HG03521 (cell line): Measurements from ENCODE around the gene SEC61A1.

Source experiments
- ATAC-seq: cut with Tn5 transposase; IDR thresholded peaks from one replicate; pipeline ENCODE4 v1.9.1; 2021; ENCODE audit warnings: mild to moderate bottlenecking, moderate library complexity; ENCODE audit not compliant: unreplicated experiment

Gene SEC61A1

DNA sequence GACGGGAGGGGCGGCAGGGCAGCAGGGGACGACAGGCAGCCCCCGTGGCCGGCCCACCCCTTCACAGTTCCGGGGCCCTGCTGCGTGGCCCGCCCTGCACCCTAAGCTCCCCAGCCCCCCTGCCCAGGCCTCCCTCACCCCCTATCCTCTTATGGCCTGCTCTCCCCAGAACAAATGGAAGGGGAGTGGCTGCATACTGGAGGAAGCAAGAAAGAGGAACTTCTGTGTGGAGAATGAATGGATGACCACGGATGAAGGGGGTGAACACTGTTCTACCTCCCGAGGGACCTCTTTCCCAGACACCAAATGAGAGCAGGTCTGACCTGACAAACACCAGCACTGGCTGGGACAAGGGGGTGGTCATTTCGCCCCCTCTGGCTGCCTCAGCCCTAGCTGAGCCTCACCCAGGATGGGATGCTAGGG lies 25.0 kb downstream of the SEC61A1 start:
- no peak for ATAC-seq

DNA sequence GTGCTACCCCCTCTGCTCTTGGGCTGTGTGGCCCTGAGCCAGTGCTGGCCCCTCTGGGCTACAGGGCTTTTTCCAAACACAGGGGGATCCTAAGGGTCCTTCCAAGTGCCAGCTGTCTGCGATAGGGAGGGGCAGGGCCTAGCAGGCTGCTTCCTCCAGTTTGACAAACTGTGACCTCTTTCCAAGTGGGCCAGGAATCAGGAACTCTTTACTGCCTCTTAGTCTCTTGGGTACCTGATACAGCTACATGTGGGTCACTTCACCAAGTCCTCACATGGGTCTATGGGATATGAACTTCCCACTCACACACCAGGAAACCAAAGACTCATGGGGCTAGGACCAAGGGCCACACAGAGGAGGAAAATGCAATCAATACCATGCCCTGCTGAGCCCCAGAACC lies 25.4 kb downstream of the SEC61A1 start:
- no peak for ATAC-seq

DNA sequence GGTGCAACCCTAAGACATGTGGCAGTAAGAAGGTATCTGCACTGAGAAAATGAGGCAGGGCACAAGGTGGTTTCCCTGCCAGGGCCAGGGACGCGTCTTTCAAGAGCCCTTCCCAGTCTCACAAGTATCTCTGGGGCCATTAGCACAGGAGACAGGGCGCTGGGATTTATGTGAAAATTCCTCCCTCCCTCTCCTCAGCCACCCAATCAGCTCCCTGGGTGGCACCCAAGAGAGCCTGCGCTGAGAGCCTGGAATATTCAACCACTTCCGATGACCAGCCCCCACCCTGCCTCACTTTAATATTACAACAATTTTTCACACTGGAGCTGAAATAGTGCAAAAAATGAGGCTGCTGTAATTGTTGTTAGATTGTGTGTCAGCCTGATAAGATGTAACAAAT lies 26.1 kb downstream of the SEC61A1 start:
- no peak for ATAC-seq

DNA sequence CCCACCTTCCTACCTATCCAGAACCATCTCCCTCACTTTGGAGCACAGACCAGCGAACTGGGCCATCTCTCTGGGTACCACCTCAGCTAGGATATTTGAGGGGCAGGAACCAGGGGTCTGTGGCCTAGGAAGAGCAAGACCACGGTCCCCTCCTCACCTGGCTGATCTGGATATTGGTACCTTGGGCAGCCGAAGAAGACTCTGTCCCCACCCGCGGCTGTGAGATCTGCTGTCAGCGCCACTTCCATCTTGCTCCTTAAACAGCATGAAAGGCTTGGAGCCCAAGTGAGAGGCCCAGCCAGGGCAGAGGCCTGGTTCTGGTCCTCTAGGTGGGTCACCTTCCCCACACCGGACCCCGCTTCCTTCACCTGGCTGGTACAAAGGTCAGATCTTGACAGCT lies 26.6 kb downstream of the SEC61A1 start:
- ATAC-seq = no peak

DNA sequence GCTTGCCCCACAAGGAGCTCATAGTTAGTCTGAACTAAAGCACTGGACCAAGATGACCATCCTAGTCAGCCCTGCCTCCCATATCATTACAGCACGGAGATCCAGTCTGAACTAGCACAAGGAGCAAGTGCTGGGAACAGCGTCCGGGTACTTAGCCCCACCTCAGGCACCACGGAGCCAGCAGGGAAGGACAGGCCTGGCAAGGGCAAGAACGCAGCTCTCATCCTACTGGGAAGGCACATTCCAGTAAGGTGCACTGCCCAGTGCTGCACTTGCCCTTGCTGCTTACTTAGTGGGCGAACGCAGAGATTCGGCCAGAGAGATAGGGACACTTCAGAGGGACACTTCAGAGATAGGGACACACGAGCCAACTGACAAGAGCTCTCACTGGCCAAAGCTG lies 27.6 kb downstream of the SEC61A1 start:
- no peak for ATAC-seq

DNA sequence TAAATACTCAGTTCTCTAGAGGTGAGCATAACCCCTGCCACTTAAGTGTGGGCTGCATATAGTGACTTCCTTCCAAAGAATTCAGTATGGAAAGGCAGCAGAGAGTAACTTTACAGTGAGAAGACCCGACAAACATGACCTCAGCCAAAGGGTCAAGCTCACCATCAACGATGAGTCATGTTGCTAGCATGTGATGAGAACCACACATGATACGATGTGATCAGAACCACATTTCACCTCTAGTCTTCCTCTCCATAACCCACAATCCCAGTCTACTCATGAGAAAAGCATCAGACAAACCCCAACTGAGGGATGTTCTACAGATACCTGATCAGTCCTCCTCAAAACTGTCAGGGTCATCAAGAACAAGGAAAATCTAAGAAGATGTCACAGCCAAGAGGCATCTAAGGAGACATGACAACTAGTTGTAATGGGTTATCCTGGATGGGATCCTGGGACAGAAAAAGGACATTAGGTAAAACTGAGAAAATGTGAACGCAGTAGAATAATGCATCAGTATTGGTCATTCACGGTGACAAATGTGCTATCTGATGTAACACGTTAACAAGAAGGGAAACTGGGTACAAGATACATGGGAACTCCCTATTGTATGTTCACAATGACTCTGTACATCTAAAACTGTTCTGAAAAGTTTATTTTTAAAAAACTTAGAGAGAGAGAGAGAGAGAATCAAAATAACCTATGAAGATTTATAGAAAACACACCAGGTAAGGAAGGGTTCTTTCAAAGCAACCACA lies 28.3 kb downstream of the SEC61A1 start:
- no peak for ATAC-seq

DNA sequence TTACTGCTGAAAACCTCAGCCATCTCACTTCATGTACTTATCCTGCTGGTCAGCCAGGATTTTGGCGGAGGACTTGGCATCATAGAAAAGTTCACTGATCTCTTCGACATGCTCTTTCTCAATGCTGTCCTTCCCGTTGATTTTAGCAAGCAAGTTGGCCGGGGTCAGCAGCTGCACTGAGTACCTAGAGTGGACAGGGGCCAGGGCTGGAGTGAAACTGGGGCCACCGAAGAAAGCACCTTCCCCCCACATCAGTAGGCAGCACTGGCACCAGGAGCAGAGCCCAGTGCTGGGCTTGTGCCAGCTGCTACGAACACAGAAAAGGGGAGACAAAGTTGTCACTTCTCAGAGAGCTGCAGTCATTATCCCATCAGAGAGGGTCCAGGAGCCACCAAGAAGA lies 29.0 kb downstream of the SEC61A1 start:
- no peak for ATAC-seq

DNA sequence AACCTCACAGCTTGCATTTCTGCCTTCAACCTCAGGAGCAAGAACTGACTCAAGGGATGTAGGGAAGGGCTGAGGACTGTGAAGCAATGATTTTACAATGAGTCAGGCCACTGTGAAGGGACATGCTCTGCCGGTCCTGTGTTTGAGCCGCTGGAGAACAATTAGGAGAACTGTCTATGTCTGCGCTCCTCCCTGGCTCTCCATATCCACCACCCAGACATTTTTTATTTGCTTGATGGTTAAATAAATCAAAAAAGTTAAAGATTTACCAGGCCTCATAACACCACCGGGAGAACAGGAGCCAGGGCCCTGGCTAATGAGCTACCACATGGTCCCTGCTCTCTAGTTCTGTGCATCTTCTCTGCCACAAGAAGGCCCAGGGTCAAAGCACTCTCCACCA lies 29.6 kb downstream of the SEC61A1 start:
- ATAC-seq = no peak

DNA sequence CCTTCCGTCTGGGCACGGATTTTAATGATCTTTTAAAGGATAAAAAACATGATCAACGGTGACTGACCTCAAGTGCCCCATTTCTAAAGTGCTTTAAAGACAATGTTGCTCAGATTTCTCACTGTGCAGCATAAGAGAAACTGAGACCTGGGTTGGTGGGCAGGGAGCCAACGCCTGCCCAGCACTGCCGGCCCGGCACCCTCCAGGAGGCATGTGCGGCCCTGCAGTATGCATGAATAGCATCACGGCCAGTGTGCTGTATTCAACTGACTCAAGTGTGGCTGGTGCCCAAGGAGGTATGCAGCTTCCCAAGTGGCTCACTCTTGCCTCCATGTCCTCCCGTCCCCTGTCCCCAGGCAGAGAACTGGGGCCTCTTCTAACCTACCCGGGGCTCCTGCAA lies 30.3 kb downstream of the SEC61A1 start:
- no peak for ATAC-seq

DNA sequence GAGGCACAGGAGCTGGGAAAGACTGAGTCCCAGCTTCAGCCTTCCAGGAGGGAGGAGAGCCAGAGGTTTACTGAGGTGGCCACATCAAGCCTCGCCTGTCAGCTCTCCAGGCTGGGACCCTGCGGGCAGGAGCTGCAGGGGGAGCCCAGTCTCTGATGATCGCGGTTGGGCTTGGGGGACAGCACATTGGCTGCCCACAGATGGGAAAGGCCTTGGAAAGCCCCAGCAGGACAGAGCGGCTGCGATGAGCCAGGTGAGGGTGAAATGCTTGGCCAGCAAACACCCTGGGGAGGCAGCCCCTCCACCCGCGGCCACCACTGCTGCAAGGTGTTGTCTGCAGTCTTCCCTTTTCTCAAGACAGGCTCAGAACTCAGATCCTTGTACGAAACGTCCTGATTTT lies 31.2 kb downstream of the SEC61A1 start:
- no peak for ATAC-seq

DNA sequence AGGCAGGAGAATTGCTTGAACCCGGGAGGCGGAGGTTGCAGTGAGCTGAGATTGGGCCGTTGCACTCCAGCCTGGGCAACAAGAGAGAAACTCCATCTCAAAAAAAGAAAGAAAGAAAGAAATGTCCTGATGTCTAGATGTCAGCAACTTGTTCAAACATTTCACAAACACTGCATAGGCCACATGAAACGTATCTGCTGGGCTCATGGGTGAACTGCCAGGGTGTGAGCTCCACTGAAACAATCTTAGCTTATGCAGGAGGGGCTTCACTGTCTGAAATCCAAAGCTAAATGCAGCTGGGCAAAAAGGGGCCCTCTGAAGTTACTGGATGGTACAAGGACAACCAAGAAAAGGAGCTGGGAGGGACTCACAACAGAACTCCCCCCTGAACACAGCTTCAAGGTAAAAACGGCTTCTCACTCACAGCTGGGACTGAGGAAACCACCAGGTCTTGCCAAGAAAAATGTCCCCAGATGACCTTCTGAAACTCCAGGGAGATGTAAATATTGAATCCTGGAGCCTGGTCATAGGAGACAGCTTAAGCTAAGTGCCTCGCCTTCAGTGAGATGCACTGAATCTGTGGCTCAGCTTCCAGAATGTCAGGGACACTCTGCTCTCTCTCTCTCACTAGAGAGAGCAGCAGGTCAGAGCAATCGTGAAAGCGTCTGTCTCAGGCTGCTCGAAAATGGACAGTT lies 31.9 kb downstream of the SEC61A1 start:
- no peak for ATAC-seq

DNA sequence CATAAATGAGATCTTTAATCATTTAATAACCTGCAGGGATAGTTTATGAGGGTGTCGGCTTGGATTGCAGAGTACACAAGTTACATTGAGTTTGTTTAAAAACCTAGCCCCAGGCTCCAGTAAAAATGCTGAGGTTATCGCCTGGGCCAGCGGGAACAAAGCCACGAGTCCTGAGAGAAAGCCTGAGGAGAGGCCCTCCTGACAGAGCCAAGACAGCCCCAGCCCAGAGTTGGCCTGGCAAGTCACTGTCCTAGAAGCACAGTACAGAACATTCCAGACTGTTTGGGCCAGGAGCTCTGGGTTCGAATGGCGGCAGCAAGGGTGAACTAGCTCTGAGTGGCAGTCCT lies 32.4 kb downstream of the SEC61A1 start:
- no peak for ATAC-seq

DNA sequence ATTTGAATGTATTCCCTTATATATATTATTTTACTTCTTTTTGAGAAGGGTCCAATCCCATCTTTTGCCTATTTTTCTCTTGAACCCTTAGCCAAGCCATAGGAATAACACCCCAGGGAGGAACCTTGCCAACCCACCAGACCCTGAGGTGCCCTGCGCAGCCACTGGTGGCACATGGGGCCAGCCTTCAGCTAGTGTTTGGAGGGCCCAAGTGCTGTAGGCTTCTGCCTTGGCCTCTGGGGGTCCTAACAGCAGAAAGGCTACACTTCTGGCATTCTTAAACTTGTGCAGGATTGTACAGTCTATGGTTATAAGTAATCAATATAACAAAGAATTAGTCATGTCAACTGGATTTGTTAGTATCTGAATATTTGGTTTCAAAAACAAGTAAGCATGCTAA lies 36.9 kb downstream of the SEC61A1 start:
- ATAC-seq = no peak

DNA sequence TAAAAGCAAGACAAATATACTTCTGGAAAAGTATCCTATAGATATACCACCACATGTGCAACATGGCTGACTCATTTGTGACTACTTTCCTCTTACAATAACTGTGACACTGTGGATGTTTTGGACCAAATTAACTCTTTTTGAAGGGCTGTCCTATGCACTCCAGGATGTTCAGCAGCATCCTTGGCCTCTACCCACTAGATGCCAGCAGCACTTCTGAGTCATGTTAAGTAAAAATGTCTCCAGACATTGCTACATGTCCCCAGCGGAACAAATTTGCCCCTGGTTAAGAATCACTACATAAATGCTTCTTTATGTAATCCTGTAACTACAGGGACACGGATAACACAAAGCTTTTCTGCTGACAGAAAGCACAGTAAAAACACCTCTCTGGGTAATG lies 39.3 kb downstream of the SEC61A1 start:
- ATAC-seq = no peak

DNA sequence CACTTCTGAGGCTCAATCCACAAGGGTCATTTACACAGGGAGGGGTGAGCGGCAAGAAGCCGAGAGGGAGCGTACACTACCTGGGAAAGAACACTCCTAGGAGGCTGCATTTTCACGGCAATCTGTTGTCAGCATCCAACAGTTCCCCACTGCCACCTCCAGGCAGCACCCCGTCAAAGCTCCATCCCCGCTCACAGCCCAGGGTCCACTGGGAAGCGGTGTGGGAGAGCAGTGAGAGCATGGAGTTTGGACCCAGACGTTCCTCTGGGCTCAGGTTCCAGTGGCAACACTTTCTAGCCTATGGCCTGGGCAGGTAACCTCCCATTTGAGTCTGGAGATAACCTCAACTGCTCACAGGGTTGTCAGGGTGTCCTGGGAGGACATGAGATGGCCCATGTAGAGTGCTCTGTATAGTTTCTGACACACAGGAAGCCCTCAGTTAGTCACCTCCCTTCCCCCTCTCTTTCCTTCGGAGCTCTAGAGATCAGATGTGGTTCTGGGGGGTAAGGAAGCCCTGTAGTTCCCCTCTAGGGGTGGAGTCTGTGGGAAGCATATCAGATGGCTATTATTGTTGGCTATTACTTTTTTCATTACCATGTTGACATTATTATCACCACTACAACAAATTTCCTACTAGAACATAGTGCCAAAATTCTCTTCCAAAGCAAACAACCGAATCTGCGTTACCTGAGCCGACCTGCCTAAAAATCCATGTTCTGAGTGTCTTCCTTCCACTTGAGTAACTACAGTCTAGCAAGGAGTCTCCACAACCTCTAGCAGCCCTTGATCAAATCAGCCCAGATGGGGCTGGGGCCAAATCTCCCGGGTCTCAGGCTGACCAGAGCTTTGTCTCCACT lies 42.3 kb downstream of the SEC61A1 start:
- no peak for ATAC-seq

DNA sequence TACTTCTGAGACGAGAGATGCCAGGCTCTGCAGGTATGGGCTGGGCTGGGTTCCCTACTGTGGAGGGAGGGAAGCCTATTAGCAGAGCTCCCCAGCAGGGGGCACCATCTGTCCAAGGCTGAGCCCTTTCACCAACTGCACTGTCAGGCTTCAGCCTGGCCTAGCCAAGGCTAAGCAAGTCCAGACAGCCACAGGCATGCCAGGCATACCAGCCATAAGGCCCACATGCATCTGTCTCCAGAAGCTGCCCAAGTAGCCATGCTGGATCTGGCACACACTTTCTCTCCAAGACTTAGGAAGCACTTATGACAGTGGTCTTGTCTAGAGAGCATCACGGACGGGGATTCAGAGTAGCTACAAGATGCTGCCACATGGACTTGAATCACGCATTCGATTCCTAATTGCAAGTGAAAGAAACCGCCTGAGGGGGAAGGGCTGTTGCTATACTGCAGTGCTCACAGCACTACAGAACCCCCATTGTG lies 43.0 kb downstream of the SEC61A1 start:
- peak; percentile 62 for ATAC-seq

DNA sequence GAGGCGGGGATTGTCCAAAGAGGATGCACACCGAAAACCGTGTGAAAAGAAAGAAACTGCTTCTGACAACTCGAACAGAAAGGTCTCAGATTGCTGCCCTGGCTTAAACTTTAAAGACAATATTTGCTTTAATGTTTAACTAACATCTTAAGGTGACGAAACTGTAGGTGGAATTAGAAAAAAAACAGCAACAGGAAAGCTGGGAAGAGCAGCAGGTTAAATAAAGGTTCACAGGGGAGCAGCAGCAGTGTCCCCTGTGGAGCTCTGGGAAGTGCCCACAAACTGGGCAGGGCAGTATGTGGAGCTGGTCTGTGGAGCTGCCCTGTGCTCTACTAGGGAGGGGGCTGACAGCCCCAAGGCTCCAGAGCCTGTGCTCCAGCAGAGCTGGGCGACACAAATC lies 46.0 kb downstream of the SEC61A1 start:
- no peak for ATAC-seq

DNA sequence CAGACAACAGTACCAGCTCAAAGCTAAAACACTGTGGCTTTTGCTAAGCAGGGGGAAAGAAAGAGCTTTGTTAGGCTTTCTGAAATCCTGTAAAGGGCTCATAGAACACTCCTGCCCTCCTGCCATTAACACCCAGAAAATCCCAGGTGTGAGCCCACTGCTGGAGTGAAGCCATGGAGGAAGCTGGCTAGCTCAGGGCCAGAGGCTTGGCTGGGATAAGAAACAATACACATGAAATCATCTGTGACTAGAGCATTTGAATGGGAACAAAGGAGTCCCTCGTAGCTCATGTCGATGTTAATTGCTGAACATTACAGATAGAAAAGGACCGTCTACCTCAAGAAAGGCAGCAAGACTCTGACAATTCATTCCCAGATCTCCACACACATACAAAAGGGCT lies 47.9 kb downstream of the SEC61A1 start:
- ATAC-seq = no peak

DNA sequence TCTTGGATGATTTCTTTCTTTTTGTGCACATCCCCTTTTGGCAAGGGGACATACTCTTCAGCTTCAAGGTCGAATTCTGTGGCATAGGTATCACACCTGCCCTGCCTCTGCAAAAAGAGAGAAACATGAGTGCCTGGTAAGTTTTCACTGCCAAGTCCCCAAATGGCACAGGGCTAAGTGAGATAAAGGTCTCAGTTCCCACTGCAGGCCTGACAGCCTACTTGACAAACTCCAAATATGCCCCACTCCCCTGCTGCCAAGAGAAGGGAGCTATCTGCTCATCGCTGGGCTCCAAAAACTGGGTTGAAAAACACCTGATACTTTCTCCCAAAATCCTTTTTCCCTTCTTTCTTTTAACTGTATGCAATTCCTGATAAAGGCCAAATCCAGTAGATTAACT lies 48.4 kb downstream of the SEC61A1 start:
- no peak for ATAC-seq

DNA sequence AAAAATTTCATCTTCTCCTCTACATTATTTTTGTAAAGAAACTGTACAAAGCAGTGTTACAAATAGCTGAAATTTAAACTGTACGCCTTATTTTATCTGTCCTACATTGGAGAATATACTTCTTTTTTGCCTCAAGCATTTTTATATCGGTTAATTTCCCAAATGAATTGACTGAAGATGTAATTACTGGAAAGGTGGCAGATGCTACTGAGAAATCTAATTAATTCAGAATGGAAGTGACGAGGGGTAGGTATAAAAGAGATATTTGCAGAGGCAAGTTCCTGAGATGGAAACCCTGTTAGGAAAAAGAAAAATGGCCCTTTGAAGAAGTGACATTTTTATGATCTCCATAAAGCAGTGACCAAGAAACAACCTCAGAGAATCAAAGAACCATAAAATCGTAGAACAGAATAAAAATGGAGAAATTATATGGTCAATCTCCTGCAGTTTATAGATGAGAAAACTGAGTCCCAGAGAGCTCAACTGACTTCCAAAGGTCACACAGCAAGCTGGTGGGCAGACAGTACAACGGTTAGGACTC lies 51.0 kb downstream of the SEC61A1 start:
- no peak for ATAC-seq

DNA sequence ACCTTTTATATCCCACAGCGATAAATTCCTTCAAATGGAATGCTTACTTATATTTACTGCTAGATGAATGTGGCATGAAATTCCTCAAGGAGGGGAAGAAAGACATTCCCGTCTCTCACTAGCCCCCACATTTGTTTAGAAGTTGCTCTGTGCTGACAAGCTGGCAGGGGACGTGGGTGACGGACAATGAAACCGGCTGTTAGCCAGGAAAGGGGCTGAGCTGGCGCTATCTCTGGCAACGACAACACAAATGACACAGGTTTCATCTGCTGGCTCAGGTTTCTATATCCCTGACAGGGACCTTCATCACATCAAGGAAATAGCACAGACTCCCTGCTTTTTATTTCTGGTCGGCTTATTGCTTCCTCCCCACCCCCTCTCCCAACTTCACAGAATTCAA lies 55.6 kb downstream of the SEC61A1 start:
- ATAC-seq = no peak
